Lower leg skin (tissue), 4 donors: Measurements from ENCODE around the gene OSGIN1. TPM values are rescaled to one million over a fixed set of nuclear protein-coding genes. Genes with fewer than 3 reads are reported as not detected.

Experiments used
- DNase-seq, 2 donors: peaks; one replicate each; pipeline ENCODE4 v3.0.0-alpha.2; 2019; ENCODE audit warnings: low spot score in 2 of 2
- H3K4me3 ChIP-seq: fragments of 200-600 bp; sonication (generic); 2 replicates; pipeline ENCODE4 v1.5.1; 2017; ENCODE audit warnings: mild to moderate bottlenecking, low read depth; ENCODE audit not compliant: poor library complexity, severe bottlenecking
- CTCF ChIP-seq, 3 donors: fragments of 450-650 bp; IDR thresholded peaks; one replicate each; pipeline ENCODE4 v1.5.1; 2016; ENCODE audit warnings: antibody characterized with exemption in 3 of 3, mild to moderate bottlenecking in 3 of 3, moderate library complexity in 2 of 3
- POLR2A ChIP-seq, 2 donors: fragments of 450-650 bp; IDR thresholded peaks; one replicate each; pipeline ENCODE4 v1.6.1; 2016 to 2017; ENCODE audit warnings: antibody characterized with exemption in 2 of 2, mild to moderate bottlenecking in 1 of 2, moderate library complexity in 1 of 2
- WGBS, 2 donors: methylation state at CpG; one replicate each; pipeline ENCODE4 v1.1.5; 2018; 5-methylcytosine and 5-hydroxymethylcytosine counted together
- intact Hi-C: fragments of 100-400 bp; cut with DNase I; formaldehyde crosslinking; loops from one replicate; pipeline ENCODE4 v1.15.0; 2023; ENCODE audit warnings: low total_unique reads
- total RNA-seq, 4 donors: library from RNA; depleted of rRNA; stranded (reverse); fragments of >200 nt; gene quantifications; one replicate each; pipeline ENCODE4 v1.1.0, GENCODE V29; 2016

Gene OSGIN1
- total RNA-seq, 4 donors from 2014 or later, result 1.1 to 3.2 (median 2.4) TPM

GRCh38 chr16:83980794-83981193 is 27.8 kb downstream of the OSGIN1 start:
- no peak for DNase-seq
- H3K4me3 ChIP-seq, result no peak overlapping the region
- WGBS, 2 donors, result 85 to 90% methylated on average over 2 of the region's 2 CpGs
- intact Hi-C loops, result no loop called here
- no peak for TF ChIP-seq CTCF (IDR thresholded peaks at IDR 0.05)
- no peak for TF ChIP-seq POLR2A (IDR thresholded peaks at IDR 0.05)

- no peak overlapping the region for H3K4me3 ChIP-seq
- intact Hi-C loops, result no loop called here
- WGBS, 2 donors, result 92 to 98% methylated on average over 8 of the region's 8 CpGs
- no peak for TF ChIP-seq CTCF (IDR thresholded peaks at IDR 0.05)
- TF ChIP-seq POLR2A (IDR thresholded peaks at IDR 0.05), result no peak
- no peak for DNase-seq
Measured at GRCh38 chr16:83981799-83982198, 28.8 kb downstream of the OSGIN1 start.

- no peak for TF ChIP-seq CTCF (IDR thresholded peaks at IDR 0.05)
- no peak for TF ChIP-seq POLR2A (IDR thresholded peaks at IDR 0.05)
- intact Hi-C loops, result no loop called here
- no peak overlapping the region for H3K4me3 ChIP-seq
- WGBS, 2 donors, result 50 to 63% methylated on average over 4 of the region's 4 CpGs
- no peak for DNase-seq
Measured at GRCh38 chr16:83983491-83983890, 30.5 kb downstream of the OSGIN1 start.

- intact Hi-C loops, result no loop called here
- DNase-seq, result no peak
- H3K4me3 ChIP-seq, result no peak overlapping the region
- no peak for TF ChIP-seq CTCF (IDR thresholded peaks at IDR 0.05)
- TF ChIP-seq POLR2A (IDR thresholded peaks at IDR 0.05), result no peak
- 42 to 48% methylated on average over 8 of the region's 8 CpGs for WGBS, 2 donors
Measured at GRCh38 chr16:83989300-83989699, 36.3 kb downstream of the OSGIN1 start.

DNA sequence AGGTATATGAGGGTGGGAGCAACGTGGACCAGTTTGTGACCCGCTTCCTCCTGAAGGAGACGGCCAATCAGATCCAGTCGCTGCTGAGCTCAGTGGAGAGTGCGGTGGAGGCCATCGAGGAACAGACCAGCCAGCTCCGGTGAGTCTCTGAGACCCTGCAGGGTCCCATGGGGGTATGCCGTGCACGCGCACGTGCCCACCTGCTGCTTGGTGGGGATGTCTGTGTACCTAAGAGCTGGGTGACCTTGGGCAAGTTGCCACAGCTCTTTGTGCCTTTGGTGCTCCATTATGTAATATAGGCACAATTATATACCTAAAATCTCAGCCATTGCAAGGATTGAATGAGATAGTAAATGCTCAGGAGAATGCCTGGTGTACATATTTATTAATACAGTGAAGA is 37.5 kb downstream of the OSGIN1 start:
- WGBS, 2 donors, result 89 to 95% methylated on average over 11 of the region's 11 CpGs
- DNase-seq, result no peak
- TF ChIP-seq CTCF (IDR thresholded peaks at IDR 0.05), result no peak
- no peak for TF ChIP-seq POLR2A (IDR thresholded peaks at IDR 0.05)
- H3K4me3 ChIP-seq, result no peak overlapping the region
- intact Hi-C loops, result loop anchor here (10.0 kb wide), 1 partner anchor 146 kb away; no protein-coding TSS in a partner anchor

GRCh38 chr16:83992624-83993023 is 39.6 kb downstream of the OSGIN1 start:
- no peak overlapping the region for H3K4me3 ChIP-seq
- intact Hi-C loops, result loop anchor here (10.0 kb wide), 1 partner anchor 148 kb away; no protein-coding TSS in a partner anchor
- TF ChIP-seq CTCF (IDR thresholded peaks at IDR 0.05) (no peak), POLR2A (IDR thresholded peaks at IDR 0.05) (no peak)
- no peak for DNase-seq
- WGBS, 2 donors, result 48 to 72% methylated on average over 6 of the region's 6 CpGs
